Right ventricle myocardium inferior (tissue), 1 donor: ENCODE results near the gene MYH11. TPM values are rescaled to one million over a fixed set of nuclear protein-coding genes. Genes with fewer than 3 reads are reported as not detected.
"Not testable (repeated sequence)": the region's sequence is repeated elsewhere in the genome, so short reads cannot be mapped to it uniquely, and the experiment has no call there.

Experiments used
- ATAC-seq: fragments of 200-7000 bp; cut with Tn5 transposase; one replicate; pipeline ENCODE4 v1.9.1; 2020; ENCODE audit warnings: mild to moderate bottlenecking, moderate library complexity
- DNase-seq: peaks from one replicate; pipeline ENCODE4 v3.0.0; 2021; ENCODE audit errors: missing footprints
- intact Hi-C: fragments of 100-400 bp; cut with DNase I; formaldehyde crosslinking; loops from one replicate; pipeline ENCODE4 v1.11.0; 2022
- total RNA-seq: library from RNA; stranded (reverse); fragmentation: NEBNext Ultra II Directional; extraction: Animal tissue kit (Norgen Biotek cat#: 25700); gene quantifications from one replicate; pipeline ENCODE4 v1.2.1, GENCODE V29; 2021
- donor health status: DM: no; HTN: yes; CAD: no; lungs with severe emphysema.

Gene MYH11
- total RNA-seq, 1 donor from 2014 or later = 17.9 TPM

DNA sequence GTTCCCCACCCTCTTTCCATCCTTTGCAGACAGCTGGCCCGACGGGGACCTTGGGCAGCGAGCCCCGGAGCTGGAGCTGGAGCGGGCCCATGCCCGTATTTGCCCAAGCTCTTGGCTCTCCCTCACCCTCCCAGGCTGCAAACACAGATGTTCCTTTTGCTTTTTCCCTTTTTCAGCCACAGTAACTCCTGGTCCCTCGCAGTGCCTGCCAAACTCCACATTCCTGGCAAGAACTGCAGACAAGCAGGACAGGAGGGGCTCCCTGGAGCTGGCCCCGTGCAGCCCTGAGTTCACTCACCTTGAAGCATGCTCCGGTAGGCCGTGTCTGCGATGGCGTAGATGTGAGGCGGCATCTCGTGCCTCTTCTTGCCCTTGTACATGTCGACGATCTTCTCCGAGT is 33.9 kb downstream of the MYH11 start:
- ATAC-seq (no peak), DNase-seq (no peak)
- intact Hi-C loops = loop anchor here (2.0 kb wide), 1 partner anchor 56 kb away; no protein-coding TSS in a partner anchor

DNA sequence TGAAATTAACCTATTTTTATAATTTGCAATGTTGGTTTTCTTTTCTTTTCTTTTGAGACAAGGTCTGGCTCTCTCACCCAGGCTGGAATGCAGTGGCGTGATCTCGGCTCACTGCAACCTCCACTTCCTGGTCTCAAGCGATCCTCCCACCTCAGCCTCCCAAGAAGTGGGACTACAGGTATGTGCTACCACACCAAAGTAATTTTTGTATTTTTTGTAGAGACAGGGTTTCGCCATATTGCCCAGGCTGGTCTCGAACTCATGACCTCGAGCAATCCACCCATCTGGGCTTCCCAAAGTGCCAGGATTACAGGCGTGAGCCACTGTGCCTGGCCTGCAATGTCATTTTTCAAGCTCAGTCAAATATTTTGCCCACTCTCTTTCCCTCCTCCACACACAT is 36.0 kb downstream of the MYH11 start:
- intact Hi-C loops = no loop called here

DNA sequence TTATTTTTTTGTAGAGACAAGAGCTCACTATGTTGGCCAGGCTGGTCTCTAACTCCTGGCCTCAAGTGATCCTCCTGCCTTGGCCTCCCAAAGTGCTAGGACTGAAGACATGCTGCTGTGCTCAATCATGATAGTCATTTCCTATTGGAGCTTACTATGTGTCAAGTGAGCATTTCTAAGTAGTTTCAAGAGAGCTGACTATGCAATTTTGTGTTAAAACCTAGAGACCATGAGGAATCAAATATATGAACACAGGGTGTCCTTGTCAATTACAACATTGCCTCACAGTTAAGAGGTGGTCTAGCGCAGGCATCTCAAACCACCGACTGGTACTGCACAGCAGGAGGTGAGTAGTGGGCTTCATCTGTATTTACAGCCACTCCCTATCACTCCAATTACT is 37.8 kb downstream of the MYH11 start:
- intact Hi-C loops = no loop called here
- ATAC-seq (no peak), DNase-seq (no peak)

More for the DNA sequence above, 36.0 kb downstream of the MYH11 start:
- no peak for DNase-seq
- ATAC-seq = no peak

DNA sequence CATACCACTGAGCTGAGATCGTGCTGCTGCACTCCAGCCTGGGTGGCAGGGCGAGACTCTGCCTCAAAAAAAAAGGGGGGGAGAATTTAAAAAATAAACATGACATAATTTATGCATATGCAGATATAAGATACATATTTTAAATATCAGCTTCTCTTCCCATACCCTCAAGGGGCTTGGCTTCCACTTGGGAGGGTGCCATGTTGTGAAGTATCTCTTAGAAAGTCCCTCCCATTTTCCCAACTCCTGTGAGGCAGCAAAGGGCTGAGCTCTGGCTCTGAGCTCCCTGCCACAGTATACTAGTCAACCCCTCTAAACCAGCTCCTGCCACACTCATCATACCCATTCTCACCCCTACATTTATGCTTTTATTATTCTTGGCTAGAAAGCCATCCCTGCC is 39.4 kb downstream of the MYH11 start:
- DNase-seq = no peak
- intact Hi-C loops = no loop called here
- no peak for ATAC-seq

DNA sequence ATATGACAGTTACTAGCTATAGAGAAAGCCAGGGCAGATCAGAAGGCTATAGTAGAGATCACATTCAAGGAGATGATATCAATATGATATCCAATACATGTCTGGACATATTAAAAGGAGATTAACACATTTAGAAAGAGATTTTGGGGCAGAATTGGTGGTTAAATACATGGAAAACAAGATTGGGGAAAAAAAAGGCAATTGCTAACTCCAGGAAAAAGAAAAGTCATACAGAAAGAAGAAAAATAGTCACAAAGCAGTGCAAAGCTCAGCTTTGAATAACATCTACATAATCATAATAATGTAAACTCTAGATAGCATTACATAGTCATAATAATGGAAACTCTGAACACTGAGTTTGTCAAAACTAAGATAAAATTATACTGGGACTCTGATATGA is 40.6 kb downstream of the MYH11 start:
- ATAC-seq (no peak), DNase-seq (no peak)
- intact Hi-C loops = no loop called here

DNA sequence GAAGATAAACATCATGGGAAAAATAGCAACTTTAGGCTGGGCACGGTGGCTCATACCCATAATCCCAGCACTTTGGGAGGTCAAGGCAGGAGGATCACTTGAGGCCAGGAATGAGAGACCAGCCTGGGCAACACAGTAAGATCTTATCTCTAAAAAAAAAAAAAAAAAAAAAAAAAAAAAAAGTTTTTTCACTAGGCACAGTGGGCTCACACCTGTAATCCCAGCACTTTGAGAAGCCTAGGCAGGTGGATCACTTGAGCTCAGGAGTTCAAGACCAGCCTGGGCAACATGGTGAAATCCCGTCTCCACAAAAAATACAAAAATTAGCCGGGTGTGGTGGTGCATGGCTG is 44.5 kb downstream of the MYH11 start:
- ATAC-seq, intact Hi-C loops, DNase-seq: not testable (repeated sequence)

DNA sequence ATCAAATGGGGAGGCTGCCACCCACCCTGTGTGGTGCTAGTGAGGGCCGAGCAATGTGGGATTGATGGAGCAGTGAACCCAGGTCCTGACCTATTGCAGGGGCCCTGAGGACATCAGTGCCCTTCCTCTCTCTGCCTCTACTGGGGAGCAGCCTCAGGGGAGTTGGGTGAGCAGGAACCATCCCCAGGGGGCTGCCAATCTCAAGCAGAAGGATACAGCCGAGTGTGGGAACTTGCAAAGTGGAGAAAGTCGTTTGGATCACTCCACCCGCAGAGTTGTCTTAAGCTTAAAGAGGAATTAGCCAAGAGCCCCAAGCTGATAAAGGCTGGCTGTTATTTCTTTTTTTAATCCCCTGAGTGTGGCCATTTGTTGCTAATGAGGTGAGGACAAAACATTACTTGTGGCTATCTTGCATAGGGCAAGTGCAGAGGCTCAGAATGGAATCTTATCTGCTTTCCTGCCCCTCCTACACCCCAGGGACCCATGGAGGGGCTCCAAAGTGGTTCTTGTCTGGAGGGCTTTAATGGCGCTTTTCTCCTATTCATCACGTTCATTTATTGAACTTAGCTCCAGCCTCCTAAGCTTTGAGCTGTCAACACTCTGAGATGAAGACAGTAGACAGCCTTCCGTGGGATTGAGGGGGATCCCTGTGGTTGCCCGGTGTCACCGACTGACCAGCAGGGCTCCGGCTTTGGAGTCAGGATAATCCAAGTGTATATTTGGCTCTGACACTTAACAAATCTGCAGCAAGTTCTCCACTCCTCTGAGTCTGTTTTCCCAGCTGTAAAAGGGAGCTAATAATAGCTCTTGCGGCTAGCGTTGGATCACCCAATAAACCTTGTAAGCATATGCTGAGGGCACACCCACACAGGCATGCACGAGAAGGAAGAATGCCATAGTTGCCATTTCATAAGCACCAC is 45.1 kb downstream of the MYH11 start:
- no peak for DNase-seq
- intact Hi-C loops = no loop called here

DNA sequence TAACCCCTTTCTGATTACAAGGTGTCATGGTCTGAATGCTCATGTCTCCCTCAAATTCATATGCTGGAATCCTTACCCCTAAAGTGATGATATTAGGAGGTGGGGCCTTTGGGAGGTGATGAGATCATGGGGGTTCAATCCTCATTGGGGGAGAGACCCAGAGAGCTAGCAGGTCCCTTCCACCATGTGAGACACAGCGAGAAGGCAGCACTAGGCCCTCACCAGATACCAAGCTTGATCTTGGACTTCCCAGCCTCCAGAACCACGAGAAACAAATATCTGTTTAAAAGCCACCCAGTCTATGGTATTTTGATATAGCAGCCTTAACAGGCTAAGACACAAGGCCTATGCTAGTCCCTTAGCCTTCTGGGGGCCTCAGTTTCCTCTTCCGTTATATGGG is 45.9 kb downstream of the MYH11 start:
- ATAC-seq = no peak
- DNase-seq = no peak
- intact Hi-C loops = no loop called here

More for the DNA sequence above, 45.1 kb downstream of the MYH11 start:
- ATAC-seq = peak; percentile 80

DNA sequence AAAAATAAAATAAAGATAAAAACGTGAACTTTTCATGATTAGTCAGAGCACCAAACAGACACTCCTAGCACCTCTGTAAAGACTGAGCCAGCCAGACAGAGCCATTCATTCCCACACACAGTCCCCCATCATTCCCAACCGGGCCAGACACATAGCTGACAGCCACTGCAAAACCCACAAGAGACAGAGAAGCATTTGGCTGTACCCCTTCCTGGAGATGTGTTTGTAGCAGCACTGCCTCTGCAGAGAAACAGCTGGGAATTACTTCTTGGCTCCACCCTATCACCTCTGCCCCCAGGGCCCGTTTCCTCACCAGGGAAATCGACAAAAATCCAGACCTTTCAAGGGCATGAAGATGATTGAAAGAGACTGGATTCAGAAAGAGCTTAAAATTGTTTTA is 46.4 kb downstream of the MYH11 start:
- DNase-seq (no peak), ATAC-seq (no peak)
- intact Hi-C loops = no loop called here

DNA sequence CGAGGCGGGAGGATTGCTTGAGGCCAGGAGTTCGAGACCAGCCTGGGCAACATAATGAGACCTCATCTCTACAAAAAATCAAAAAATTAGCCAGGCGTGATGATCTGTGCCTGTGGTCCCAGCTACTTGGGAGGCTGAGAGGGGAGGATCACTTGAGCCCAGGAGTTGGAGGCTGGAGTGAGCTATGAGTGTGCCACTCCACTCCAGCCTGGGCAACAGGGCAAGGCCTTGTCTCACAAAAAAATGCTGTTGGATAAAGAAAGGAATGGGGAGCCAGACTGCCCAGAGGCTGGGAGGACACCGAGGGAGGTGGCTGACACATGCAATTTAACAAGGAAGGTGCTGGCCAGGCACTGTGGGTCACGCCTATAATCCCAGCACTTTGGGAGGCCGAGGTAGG is 47.5 kb downstream of the MYH11 start:
- intact Hi-C loops, DNase-seq, ATAC-seq: not testable (repeated sequence)

DNA sequence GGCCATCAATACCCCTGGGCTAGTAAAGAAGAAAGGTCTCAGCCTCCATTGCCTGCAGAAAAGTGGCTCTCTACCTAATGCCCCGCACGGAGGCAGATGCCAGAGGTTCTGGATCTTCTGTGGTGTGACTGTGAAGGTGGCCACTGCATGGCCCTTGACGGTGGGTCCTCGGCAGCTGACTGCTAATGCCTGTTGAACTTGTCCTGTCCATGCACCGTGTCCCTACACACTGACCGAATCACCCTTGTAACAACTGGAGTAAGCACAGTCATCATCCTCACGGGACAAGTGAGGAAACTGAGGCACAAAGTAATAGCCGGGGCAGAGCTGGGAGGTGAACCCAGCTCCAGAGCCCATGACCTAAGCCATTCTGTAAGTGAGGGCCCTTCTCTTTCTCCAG is 48.8 kb downstream of the MYH11 start:
- intact Hi-C loops = no loop called here
- ATAC-seq (no peak), DNase-seq (no peak)

DNA sequence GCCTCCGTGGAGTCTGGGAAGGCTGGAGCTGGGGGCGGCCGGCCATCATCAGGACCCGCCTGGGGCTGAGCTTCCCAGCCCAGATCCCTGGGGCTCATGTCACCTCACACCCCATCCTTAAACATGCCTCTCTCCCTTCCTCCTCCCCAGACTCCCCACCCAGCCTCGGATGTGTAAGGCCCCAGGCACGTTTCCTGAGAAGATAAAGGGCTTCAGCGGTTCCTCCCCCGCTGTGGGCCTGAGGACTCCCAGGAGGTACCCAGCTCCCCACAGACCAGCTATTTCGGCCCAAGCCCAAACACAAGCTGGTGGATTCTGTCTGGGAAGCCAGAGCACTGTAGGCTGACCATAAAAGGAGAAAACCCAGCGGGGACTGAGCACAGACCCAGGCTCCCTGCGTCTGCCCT is 49.2 kb downstream of the MYH11 start:
- DNase-seq (no peak), ATAC-seq (no peak)
- intact Hi-C loops = no loop called here

DNA sequence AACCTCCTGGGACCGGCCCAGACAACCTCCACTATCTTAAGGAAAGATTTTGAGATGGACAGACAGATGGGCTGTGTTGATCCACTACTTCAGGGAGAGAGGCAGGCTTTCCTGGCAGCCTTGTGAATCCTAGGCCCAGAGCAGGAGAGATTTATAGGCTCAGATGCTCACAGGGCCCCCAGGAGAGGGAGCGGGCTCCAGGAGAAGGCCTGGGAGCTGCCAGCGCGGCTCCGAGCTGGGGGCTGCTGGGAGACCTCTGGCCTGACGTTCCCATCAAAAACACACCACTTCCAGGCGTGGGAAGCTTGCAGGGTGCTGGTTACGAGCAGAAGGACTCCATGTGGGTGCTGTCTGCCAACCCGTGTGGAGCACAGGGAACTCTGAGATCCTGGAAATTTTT is 53.2 kb downstream of the MYH11 start:
- ATAC-seq (no peak), DNase-seq (no peak)
- intact Hi-C loops = no loop called here

DNA sequence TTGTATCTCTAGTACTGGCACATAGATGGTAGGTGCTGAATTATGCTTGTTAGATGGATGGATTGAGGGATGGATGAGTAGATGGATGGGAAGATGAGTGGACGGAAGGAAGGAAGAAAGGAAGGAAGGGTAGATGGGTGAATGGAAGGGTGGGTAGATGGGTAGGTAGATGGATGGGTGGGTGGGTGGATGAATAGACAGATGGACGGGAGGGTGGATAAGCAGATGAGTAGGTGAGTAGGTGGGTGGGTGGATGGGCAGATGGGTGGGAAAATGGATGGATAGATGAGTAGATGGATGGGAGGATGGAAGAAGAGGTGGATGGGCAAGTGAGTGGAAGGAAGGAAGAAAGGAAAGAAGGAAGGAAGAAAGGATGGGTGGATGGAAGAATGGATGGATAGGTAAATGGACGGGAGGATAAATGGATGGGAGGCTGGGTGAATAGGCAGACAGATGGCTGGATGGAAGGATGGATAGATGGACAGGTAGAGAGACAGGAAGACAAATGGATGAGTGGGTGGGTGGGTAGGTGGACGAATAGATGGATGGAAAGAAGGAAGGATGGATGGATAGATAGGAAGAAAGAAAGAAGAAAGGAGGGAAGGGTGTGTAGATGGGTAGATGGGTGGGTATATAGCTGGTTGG is 56.9 kb downstream of the MYH11 start:
- intact Hi-C loops = no loop called here
- no peak for ATAC-seq

DNA sequence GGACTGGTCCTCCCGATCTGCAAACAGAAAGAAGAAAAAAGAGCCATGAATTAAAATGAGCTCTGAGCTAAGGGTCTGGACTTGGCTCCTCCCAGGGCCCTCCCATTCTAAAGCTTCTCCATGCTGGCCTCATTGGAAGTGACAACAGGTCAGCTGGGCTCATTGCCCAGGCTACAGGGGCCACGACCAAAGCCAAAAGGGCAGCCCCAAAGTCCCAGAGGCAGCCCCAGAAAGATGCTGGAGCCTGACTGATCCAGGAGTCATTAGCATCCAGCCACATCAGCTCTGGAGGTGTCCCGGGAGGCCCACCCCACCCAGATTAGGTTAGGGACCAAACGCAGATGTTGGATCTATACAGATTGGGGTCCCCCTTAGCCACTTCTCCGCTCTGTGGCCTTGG is 58.2 kb downstream of the MYH11 start:
- no peak for ATAC-seq

More for the DNA sequence above, 56.9 kb downstream of the MYH11 start:
- no peak for DNase-seq

DNA sequence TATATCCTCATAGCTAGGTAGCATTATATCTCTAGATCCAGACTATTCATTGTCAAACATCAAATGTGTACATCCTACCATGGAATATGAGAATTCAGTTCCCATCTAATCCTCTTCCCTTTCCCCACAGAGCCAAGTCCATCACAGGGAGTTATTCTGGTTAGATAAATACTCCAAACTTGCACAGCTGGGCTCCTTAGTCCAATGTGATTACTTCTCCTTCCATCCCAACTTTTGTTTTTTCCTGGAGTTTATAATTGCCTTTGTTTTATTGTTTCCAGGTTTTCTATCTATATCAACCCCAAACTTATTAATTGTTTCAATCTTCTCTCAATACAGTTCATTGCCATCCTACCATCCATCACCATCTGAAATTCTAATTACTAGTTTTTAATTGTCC is 59.9 kb downstream of the MYH11 start:
- intact Hi-C loops = no loop called here

More for the DNA sequence above, 58.2 kb downstream of the MYH11 start:
- intact Hi-C loops = no loop called here
- DNase-seq = no peak

DNA sequence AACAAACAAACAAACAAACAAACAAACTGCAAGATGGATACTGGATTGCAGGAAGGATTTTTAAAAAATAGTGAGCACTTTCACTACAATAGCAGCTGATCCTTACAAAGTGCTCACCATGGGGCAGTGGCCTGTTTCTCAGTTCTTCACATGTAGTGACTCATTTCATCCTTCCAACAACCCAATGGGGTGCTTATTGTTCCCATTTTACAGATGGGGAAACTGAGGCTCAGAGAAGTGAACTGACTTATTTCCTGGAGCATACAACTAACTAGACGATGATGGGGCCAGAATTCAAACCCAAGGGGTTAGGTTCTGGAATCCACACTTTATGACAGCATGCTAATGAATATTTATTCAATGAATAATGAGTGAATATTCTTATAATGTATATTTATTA is 61.2 kb downstream of the MYH11 start:
- ATAC-seq (no peak), DNase-seq (no peak)
- intact Hi-C loops = no loop called here

More for the DNA sequence above, 59.9 kb downstream of the MYH11 start:
- DNase-seq (no peak), ATAC-seq (no peak)

DNA sequence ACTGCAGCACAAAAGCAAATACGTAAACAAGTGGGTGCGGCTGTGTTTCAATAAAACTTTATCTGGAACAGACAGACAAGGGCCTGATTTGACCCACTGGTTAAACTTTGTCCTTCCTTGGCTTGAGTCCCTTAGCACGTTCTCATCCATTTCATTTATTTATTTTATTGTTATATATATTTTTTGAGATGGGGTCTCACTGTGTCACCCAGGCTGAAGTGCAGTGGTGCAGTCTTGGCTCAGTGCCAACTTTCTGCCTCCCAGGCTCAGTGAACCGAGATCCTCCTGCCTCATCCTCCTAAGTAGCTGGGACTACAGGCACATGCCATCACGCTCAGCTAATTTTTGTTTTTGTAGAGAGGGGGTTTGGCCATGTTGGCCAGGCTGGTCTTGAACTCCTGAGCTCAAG is 64.3 kb downstream of the MYH11 start:
- intact Hi-C loops = no loop called here
- ATAC-seq (no peak), DNase-seq (no peak)

DNA sequence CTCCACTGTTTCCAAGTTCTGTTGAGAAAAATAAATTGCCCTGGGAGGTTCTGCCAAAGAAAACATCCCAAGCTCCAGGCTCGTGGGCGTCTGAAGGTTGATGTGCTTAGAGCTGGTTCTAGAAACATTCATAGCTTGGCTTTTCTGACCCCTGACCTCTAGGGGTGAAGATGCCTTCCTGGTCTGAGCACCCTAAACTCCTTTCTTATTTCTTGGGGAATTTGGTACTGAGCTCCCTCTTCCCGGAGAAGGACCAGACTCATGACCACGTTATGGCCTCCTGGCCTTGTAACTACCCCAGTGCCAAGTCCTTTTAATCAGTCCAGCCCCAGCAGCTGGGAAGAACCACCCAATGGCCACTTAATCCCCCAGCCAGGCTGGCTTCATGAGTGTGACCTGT is 66.4 kb downstream of the MYH11 start:
- no peak for ATAC-seq

DNA sequence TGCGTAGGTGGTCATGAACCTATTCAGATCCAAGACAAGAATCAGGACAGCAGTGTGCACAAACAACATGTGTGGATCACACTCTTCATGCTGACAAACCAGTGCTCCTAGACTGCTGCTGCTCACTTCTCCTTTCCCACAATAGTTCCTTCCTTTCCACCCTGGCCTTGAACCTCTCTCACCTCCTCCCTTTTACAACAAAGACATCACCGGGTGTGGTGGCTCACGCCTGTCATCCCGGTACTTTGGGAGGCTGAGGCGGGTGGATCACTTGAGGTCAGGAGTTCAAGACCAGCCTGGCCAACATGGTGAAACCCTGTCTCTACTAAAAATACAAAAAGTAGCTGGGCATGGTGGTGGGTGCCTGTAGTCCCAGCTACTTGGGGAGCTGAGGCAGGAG is 67.0 kb downstream of the MYH11 start:
- ATAC-seq, intact Hi-C loops, DNase-seq: not testable (repeated sequence)

More for the DNA sequence above, 66.4 kb downstream of the MYH11 start:
- intact Hi-C loops = no loop called here
- DNase-seq = no peak
